Fibroblast of lung (primary cell): ENCODE results near the gene RNF41. TPM values are rescaled to one million over a fixed set of nuclear protein-coding genes. Genes with fewer than 3 reads are reported as not detected.

Experiments used
- DNase-seq, 2 donors: peaks; one replicate each; pipeline versions ENCODE4 v3.0.0 to v3.0.0-alpha.2; 2010; ENCODE audit warnings: low read depth in 2 of 2
- H2AFZ ChIP-seq: 2 replicates; pipeline ENCODE4 v1.5.1; 2012; ENCODE audit warnings: low read length, control low read depth, inconsistent platforms
- H3K27ac ChIP-seq: 2 replicates; pipeline ENCODE4 v1.5.1; 2011; ENCODE audit warnings: low read length, control low read depth; ENCODE audit not compliant: insufficient read depth
- H3K27me3 ChIP-seq: 2 replicates; pipeline ENCODE4 v1.5.1; 2011; ENCODE audit warnings: mild to moderate bottlenecking, low read length; ENCODE audit not compliant: control insufficient read depth, insufficient read depth
- H3K36me3 ChIP-seq: 2 replicates; pipeline ENCODE4 v1.5.1; 2011; ENCODE audit warnings: low read length; ENCODE audit not compliant: control insufficient read depth, insufficient read depth
- H3K4me1 ChIP-seq: 2 replicates; pipeline ENCODE4 v1.5.1; 2011; ENCODE audit warnings: low read length; ENCODE audit not compliant: control insufficient read depth, insufficient read depth; ENCODE audit errors: extremely low read depth
- H3K4me2 ChIP-seq: 2 replicates; pipeline ENCODE4 v1.5.1; 2011; ENCODE audit warnings: low read length, control low read depth; ENCODE audit not compliant: insufficient read depth; ENCODE audit errors: extremely low read depth
- H3K4me3 ChIP-seq, 4 experiments: fragments of 200-600 bp in 1 of 4; sonication (generic) in 1 of 4; replicated peaks in 1 of 4; 2 replicates each; pipeline ENCODE4 v1.5.1; 2011 to 2016; ENCODE audit warnings: low read length in 4 of 4, low read depth in 3 of 4, mild to moderate bottlenecking in 3 of 4, control low read depth in 2 of 4, inconsistent platforms in 1 of 4, mixed read lengths in 1 of 4; ENCODE audit not compliant: insufficient read depth in 1 of 4; ENCODE audit errors: control extremely low read depth in 1 of 4
- H3K79me2 ChIP-seq: 2 replicates; pipeline ENCODE4 v1.5.1; 2012; ENCODE audit warnings: mild to moderate bottlenecking, low read length, inconsistent platforms; ENCODE audit not compliant: control insufficient read depth, insufficient read depth
- H3K9ac ChIP-seq: 2 replicates; pipeline ENCODE4 v1.5.1; 2011; ENCODE audit warnings: mild to moderate bottlenecking, low read length, control low read depth; ENCODE audit not compliant: insufficient read depth
- H3K9me3 ChIP-seq: 2 replicates; pipeline ENCODE4 v1.5.1; 2012; ENCODE audit warnings: low read depth, low read length; ENCODE audit not compliant: control insufficient read depth, insufficient read depth
- H4K20me1 ChIP-seq: 2 replicates; pipeline ENCODE4 v1.5.1; 2011; ENCODE audit warnings: low read length; ENCODE audit not compliant: control insufficient read depth, insufficient read depth; ENCODE audit errors: extremely low read depth
- CTCF ChIP-seq, 2 donors: IDR thresholded peaks in 1 of 2; conservative IDR thresholded peaks in 1 of 2; 1 replicate in 1 of 2; 2 replicates in 1 of 2; pipeline ENCODE4 v1.5.1; 2011 to 2012; ENCODE audit warnings: low read length in 2 of 2, control low read depth in 1 of 2, inconsistent platforms in 1 of 2, low read depth in 1 of 2, mild to moderate bottlenecking in 1 of 2
- EZH2 ChIP-seq: IDR thresholded peaks from 2 replicates; pipeline ENCODE4 v1.5.1; 2012; ENCODE audit warnings: low read length, control low read depth, mild to moderate bottlenecking; ENCODE audit errors: missing control alignments
- polyA plus RNA-seq, 2 donors: library from polyadenylated mRNA; depleted of rRNA in 1 of 2; stranded (reverse) in 1 of 2; unstranded in 1 of 2; fragments of >200 nt; gene quantifications; 2 replicates each; pipeline ENCODE4 v1.2.1, GENCODE V29; 2011 to 2012; ENCODE audit warnings: missing spikeins in 1 of 2
- total RNA-seq: library from RNA; depleted of rRNA; stranded (reverse); fragments of >200 nt; gene quantifications from 2 replicates; pipeline ENCODE4 v1.2.1, GENCODE V29; 2014

RNF41 gene
- total and polyA plus RNA-seq, 2 donors (not counting 1 experiment from before 2014, with no cell fraction given), result 99.7 to 199 TPM

GRCh38 chr12:56152756-56153677, 68.7 kb downstream of the RNF41 start:
- H3K79me2 ChIP-seq, result peaks cover 5% of the 10 kb centered on the region
- H3K27ac ChIP-seq, result peak overlapping the region; percentile 76
- no peaks in the 10 kb centered on the region for H3K27me3 ChIP-seq
- H3K4me2 ChIP-seq, result peak overlapping the region; percentile 86
- no peak for TF ChIP-seq CTCF (conservative IDR thresholded peaks at IDR 0.05 in 1 of 2, IDR thresholded peaks at IDR 0.05 in 1 of 2; ENCODE audit: low read depth in 1 of 2, low read length in 2 of 2)
- TF ChIP-seq EZH2, result no peak
- DNase-seq, result no peak
- H3K4me1 ChIP-seq, result peaks cover 16% of the 10 kb centered on the region
- peak overlapping the region; percentile 46 for H3K9ac ChIP-seq
- no peaks in the 10 kb centered on the region for H4K20me1 ChIP-seq
- H3K9me3 ChIP-seq, result no peaks in the 10 kb centered on the region
- H3K36me3 ChIP-seq, result no peaks in the 10 kb centered on the region
- peak overlapping the region; percentile 53 to 83 (median 68) for H3K4me3 ChIP-seq
- peak overlapping the region; percentile 18 for H2AFZ ChIP-seq

Other genes starting within 250 kb of the RNF41 start
- 46.2 and 55.3 TPM in 2 replicates for gene RAB5B, start 247.8 kb downstream of the RNF41 start, total RNA-seq
- 144 and 193 TPM in 2 replicates for gene RAB5B, start 247.8 kb downstream of the RNF41 start, polyA plus RNA-seq
- 9.2 and 11.6 TPM in 2 replicates for gene SUOX, start 224.6 kb downstream of the RNF41 start, total RNA-seq
- 11.1 and 15.0 TPM in 2 replicates for gene SUOX, start 224.6 kb downstream of the RNF41 start, polyA plus RNA-seq
- gene IKZF4, start 200.9 kb downstream of the RNF41 start, total RNA-seq, result 0.51 and 2.0 TPM in 2 replicates
- 3.2 and 3.7 TPM in 2 replicates for gene IKZF4, start 200.9 kb downstream of the RNF41 start, polyA plus RNA-seq
- 86.2 and 125 TPM in 2 replicates for gene RPS26, start 180.0 kb downstream of the RNF41 start, total RNA-seq
- gene RPS26, start 180.0 kb downstream of the RNF41 start, polyA plus RNA-seq, result 739 and 1,779 TPM in 2 replicates
- gene ERBB3, start 141.8 kb downstream of the RNF41 start, total RNA-seq, result 0.66 and 1.3 TPM in 2 replicates
- gene ERBB3, start 141.8 kb downstream of the RNF41 start, polyA plus RNA-seq, result 0.59 and 0.92 TPM in 2 replicates
- gene PA2G4, start 117.4 kb downstream of the RNF41 start, total RNA-seq, result 92.2 and 93.5 TPM in 2 replicates
- gene PA2G4, start 117.4 kb downstream of the RNF41 start, polyA plus RNA-seq, result 202 and 342 TPM in 2 replicates
- 2,664 and 4,175 TPM in 2 replicates for gene RPL41, start 105.3 kb downstream of the RNF41 start, total RNA-seq
- gene RPL41, start 105.3 kb downstream of the RNF41 start, polyA plus RNA-seq, result 6,961 and 9,604 TPM in 2 replicates
- gene ZC3H10, start 103.7 kb downstream of the RNF41 start, total RNA-seq, result 5.6 and 7.2 TPM in 2 replicates
- gene ZC3H10, start 103.7 kb downstream of the RNF41 start, polyA plus RNA-seq, result 1.8 and 1.9 TPM in 2 replicates
- gene ESYT1, start 93.7 kb downstream of the RNF41 start, total RNA-seq, result 261 and 446 TPM in 2 replicates
- 182 and 260 TPM in 2 replicates for gene ESYT1, start 93.7 kb downstream of the RNF41 start, polyA plus RNA-seq
- 71.7 and 98.6 TPM in 2 replicates for gene MYL6B, start 69.3 kb downstream of the RNF41 start, total RNA-seq
- 87.7 and 99.1 TPM in 2 replicates for gene MYL6B, start 69.3 kb downstream of the RNF41 start, polyA plus RNA-seq
- gene MYL6, start 63.6 kb downstream of the RNF41 start, total RNA-seq, result 1,163 and 1,517 TPM in 2 replicates
- 6,238 and 7,941 TPM in 2 replicates for gene MYL6, start 63.6 kb downstream of the RNF41 start, polyA plus RNA-seq
- 55.5 and 70.8 TPM in 2 replicates for gene SMARCC2, start 32.4 kb downstream of the RNF41 start, total RNA-seq
- gene SMARCC2, start 32.4 kb downstream of the RNF41 start, polyA plus RNA-seq, result 60.2 and 69.6 TPM in 2 replicates
- 25.9 and 29.2 TPM in 2 replicates for gene NABP2, start 2.4 kb upstream of the RNF41 start, total RNA-seq
- 39.7 and 65.5 TPM in 2 replicates for gene NABP2, start 2.4 kb upstream of the RNF41 start, polyA plus RNA-seq
- gene SLC39A5, start 8.1 kb upstream of the RNF41 start, total RNA-seq, result not detected in 2 replicates
- not detected in 2 replicates for gene SLC39A5, start 8.1 kb upstream of the RNF41 start, polyA plus RNA-seq
- 9.0 and 14.9 TPM in 2 replicates for gene ANKRD52, start 36.5 kb upstream of the RNF41 start, total RNA-seq
- 12.2 and 15.8 TPM in 2 replicates for gene ANKRD52, start 36.5 kb upstream of the RNF41 start, polyA plus RNA-seq
- gene COQ10A, start 45.0 kb upstream of the RNF41 start, total RNA-seq, result 6.4 and 9.1 TPM in 2 replicates
- gene COQ10A, start 45.0 kb upstream of the RNF41 start, polyA plus RNA-seq, result 14.2 and 16.2 TPM in 2 replicates
- gene CS, start 78.4 kb upstream of the RNF41 start, total RNA-seq, result 70.4 and 117 TPM in 2 replicates
- 170 and 228 TPM in 2 replicates for gene CS, start 78.4 kb upstream of the RNF41 start, polyA plus RNA-seq
- gene CNPY2, start 94.1 kb upstream of the RNF41 start, total RNA-seq, result 47.3 and 48.2 TPM in 2 replicates
- 124 and 142 TPM in 2 replicates for gene CNPY2, start 94.1 kb upstream of the RNF41 start, polyA plus RNA-seq
- 18.5 and 25.9 TPM in 2 replicates for gene PAN2, start 112.1 kb upstream of the RNF41 start, total RNA-seq
- gene PAN2, start 112.1 kb upstream of the RNF41 start, polyA plus RNA-seq, result 11.4 and 17.3 TPM in 2 replicates
- 0.17 TPM in 1 of 2 replicates, not detected in the other for gene IL23A, start 117.0 kb upstream of the RNF41 start, total RNA-seq
- 0.12 TPM in 1 of 2 replicates, not detected in the other for gene IL23A, start 117.0 kb upstream of the RNF41 start, polyA plus RNA-seq
- 284 and 368 TPM in 2 replicates for gene STAT2, start 138.2 kb upstream of the RNF41 start, total RNA-seq
- gene STAT2, start 138.2 kb upstream of the RNF41 start, polyA plus RNA-seq, result 112 and 148 TPM in 2 replicates
- gene APOF, start 140.9 kb upstream of the RNF41 start, total RNA-seq, result not detected in 2 replicates
- gene APOF, start 140.9 kb upstream of the RNF41 start, polyA plus RNA-seq, result not detected in 2 replicates
- 3.6 and 5.9 TPM in 2 replicates for gene TIMELESS, start 227.5 kb upstream of the RNF41 start, total RNA-seq
- 1.2 and 3.8 TPM in 2 replicates for gene TIMELESS, start 227.5 kb upstream of the RNF41 start, polyA plus RNA-seq
- not detected in 2 replicates for gene MIP, start 232.7 kb upstream of the RNF41 start, total RNA-seq
- gene MIP, start 232.7 kb upstream of the RNF41 start, polyA plus RNA-seq, result not detected in 2 replicates
- 1.0 and 1.7 TPM in 2 replicates for gene SPRYD4, start 246.7 kb upstream of the RNF41 start, total RNA-seq
- 2.1 and 3.0 TPM in 2 replicates for gene SPRYD4, start 246.7 kb upstream of the RNF41 start, polyA plus RNA-seq